ENCODE measurements around the gene DENND4A. TPM values are rescaled to one million over a fixed set of nuclear protein-coding genes. Genes with fewer than 3 reads are reported as not detected.

Gene DENND4A
- total and polyA plus RNA-seq, 9 of the 15 experiments (the other 6 are each of a cell fraction or from before 2014, with no cell fraction given): 6.8 to 32.3 (median 19.9) TPM

GRCh38 chr15:65653801-65654521 is 138.1 kb downstream of the DENND4A start:
- no TSS peak for BruUV-seq (replicated peaks)
- DNase-seq (ENCODE audit: extremely low read depth in 1 of 4, low spot score in 3 of 4) (no peak), ATAC-seq (no peak; the same call in 2 of the 3 replicates), FAIRE-seq (no peak)
- CTCF ChIA-PET (ENCODE audit: low intra/inter-chr PET ratio): no interaction called here
- Histone ChIP-seq H3K4me2 (ENCODE audit: insufficient read depth, low read length) (no peak overlapping the region), H3K4me1 (replicated peaks in 1 of 2; ENCODE audit: control insufficient read depth in 2 of 2, insufficient read depth in 2 of 2, low read length in 2 of 2) (peaks cover 0 to 7% of the 10 kb centered on the region in 2 experiments; a peak in 2 of 5 replicates), H3K9ac (ENCODE audit: insufficient read depth in 1 of 2, low read depth in 2 of 2, low read length in 2 of 2) (no peak overlapping the region), H3K4me3 (no peak overlapping the region), H3K27me3 (ENCODE audit: control insufficient read depth in 2 of 2, insufficient read depth in 2 of 2, low read length in 2 of 2) (no peaks in the 10 kb centered on the region), H2AFZ (ENCODE audit: low read depth, low read length) (no peak overlapping the region), H4K20me1 (replicated peaks; ENCODE audit: control insufficient read depth, insufficient read depth, low read length) (no peaks in the 10 kb centered on the region), H3K27ac (ENCODE audit: extremely low read depth, low read depth, low read length) (no peak overlapping the region), H3K9me1 (ENCODE audit: control insufficient read depth, insufficient read depth, low read length) (no peaks in the 10 kb centered on the region), H3K79me2 (ENCODE audit: control insufficient read depth, insufficient read depth, low read length) (no peaks in the 10 kb centered on the region), H3K9me3 (replicated peaks; ENCODE audit: control insufficient read depth, insufficient read depth, low read depth, low read length) (no peaks in the 10 kb centered on the region), H3K36me3 (ENCODE audit: control insufficient read depth, insufficient read depth, low read length) (peaks cover 13% of the 10 kb centered on the region; the same call in 2 of the 3 replicates)
- in situ Hi-C loops (cut with MboI) (no loop called here), intact Hi-C loops (cut with micrococcal nuclease) (no loop called here)
- 52% methylated on average over 5 of the region's 5 CpGs for WGBS (ENCODE audit: insufficient coverage, low coverage, missing lambda C conversion rate)
- POLR2A ChIA-PET: interaction anchor here (1.4 kb wide), 1 partner anchor 8 kb away, joined by 3 read pairs; no protein-coding TSS in a partner anchor
- TF ChIP-seq CEBPB (tag; IDR thresholded peaks at IDR 0.05) (peak; percentile 63), KLF1 (tag; IDR thresholded peaks at IDR 0.05) (no peak), CEBPG (CRISPR knock-in tag; IDR thresholded peaks at IDR 0.05) (no peak), CEBPG (tag; conservative IDR thresholded peaks at IDR 0.05 in 1 of 2, IDR thresholded peaks at IDR 0.05 in 1 of 2) (peak in 1 of 2 experiments; percentile 50; a peak in 1 of 4 replicates)

- intact Hi-C loops (cut with micrococcal nuclease) (no loop called here), in situ Hi-C loops (cut with MboI) (no loop called here)
- Histone ChIP-seq H2AFZ (ENCODE audit: low read depth, low read length) (no peak overlapping the region), H4K20me1 (replicated peaks; ENCODE audit: control insufficient read depth, insufficient read depth, low read length) (no peaks in the 10 kb centered on the region), H3K9me1 (ENCODE audit: control insufficient read depth, insufficient read depth, low read length) (no peaks in the 10 kb centered on the region), H3K27ac (ENCODE audit: extremely low read depth, low read depth, low read length) (no peak overlapping the region), H3K9ac (ENCODE audit: insufficient read depth in 1 of 2, low read depth in 2 of 2, low read length in 2 of 2) (no peak overlapping the region), H3K79me2 (ENCODE audit: control insufficient read depth, insufficient read depth, low read length) (no peaks in the 10 kb centered on the region), H3K36me3 (ENCODE audit: control insufficient read depth, insufficient read depth, low read length) (peaks cover 9% of the 10 kb centered on the region; the same call in 2 of the 3 replicates), H3K4me2 (ENCODE audit: insufficient read depth, low read length) (no peak overlapping the region), H3K27me3 (ENCODE audit: control insufficient read depth in 2 of 2, insufficient read depth in 2 of 2, low read length in 2 of 2) (no peaks in the 10 kb centered on the region), H3K4me3 (no peak overlapping the region), H3K4me1 (replicated peaks in 1 of 2; ENCODE audit: control insufficient read depth in 2 of 2, insufficient read depth in 2 of 2, low read length in 2 of 2) (peaks cover 0 to 7% of the 10 kb centered on the region in 2 experiments; a peak in 2 of 5 replicates), H3K9me3 (replicated peaks; ENCODE audit: control insufficient read depth, insufficient read depth, low read depth, low read length) (no peaks in the 10 kb centered on the region)
- ATAC-seq: no peak
- CTCF ChIA-PET (ENCODE audit: low intra/inter-chr PET ratio): no interaction called here
- no peak for TF ChIP-seq MEIS2 (IDR thresholded peaks at IDR 0.05; ENCODE audit: partially characterized antibody)
- no peak for TF ChIP-seq DPF2 (IDR thresholded peaks at IDR 0.05)
- TF ChIP-seq RBM25 (IDR thresholded peaks at IDR 0.05; ENCODE audit: low read depth, low read length, severe bottlenecking): peak; percentile 57
- no peak for TF ChIP-seq EHMT2 (IDR thresholded peaks at IDR 0.05)
- no peak for TF ChIP-seq ZNF134 (CRISPR knock-in tag; conservative IDR thresholded peaks at IDR 0.05)
- no peak for TF ChIP-seq ZFP30 (CRISPR knock-in tag; IDR thresholded peaks at IDR 0.05; ENCODE audit: borderline replicate concordance)
- peak; percentile 30; the same call in 1 of the 2 replicates for TF ChIP-seq FOSL1 (tag; conservative IDR thresholded peaks at IDR 0.05)
- BruUV-seq (replicated peaks): no TSS peak
- no peak for FAIRE-seq
- POLR2A ChIA-PET: interaction anchor here (1.1 to 1.4 kb wide), 2 partner anchors 9 to 18 kb away, joined by 3 to 4 read pairs; no protein-coding TSS in a partner anchor
- no peak for DNase-seq (ENCODE audit: extremely low read depth in 1 of 4, low spot score in 3 of 4)
Observed at GRCh38 chr15:65653341-65653740, 138.8 kb downstream of the DENND4A start.
